PC-3 (cell line): ENCODE data around the gene SLC16A9. TPM values are rescaled to one million over a fixed set of nuclear protein-coding genes. Genes with fewer than 3 reads are reported as not detected.

Experiments used
- ATAC-seq: fragments of 200-7000 bp; cut with Tn5 transposase; 2 replicates; pipeline ENCODE4 v1.9.1; 2020; ENCODE audit warnings: mild to moderate bottlenecking, moderate library complexity
- BruUV-seq: library from RNA; stranded (reverse); fragments of 400-500 nt; replicated peaks from 2 replicates; lab custom pipeline; 2021; lab: Mats Ljungman, UMichigan
- CTCF ChIA-PET: fragments of 300-600 bp; sonication (Branson Sonifier 250); formaldehyde crosslinking; loops from one replicate; lab custom pipeline; 2022; ENCODE audit warnings: antibody characterized with exemption; lab: Charles Lee
- POLR2A ChIA-PET: fragments of 300-600 bp; sonication (Branson Sonifier 250); formaldehyde crosslinking; loops from one replicate; lab custom pipeline; 2022; ENCODE audit warnings: antibody characterized with exemption; ENCODE audit not compliant: unreplicated experiment; lab: Charles Lee
- DNase-seq: peaks from one replicate; pipeline ENCODE4 v3.0.0-alpha.2; 2015
- H2AFZ ChIP-seq: fragments of 300-600 bp; sonication (generic); 2 replicates; pipeline ENCODE4 v1.6.0; 2016; ENCODE audit warnings: antibody characterized with exemption, low read length
- H3F3A ChIP-seq: fragments of 300-600 bp; sonication (generic); one replicate; pipeline ENCODE4 v1.6.0; 2017; ENCODE audit warnings: antibody characterized with exemption, low read length, control low read depth, mild to moderate bottlenecking; ENCODE audit not compliant: unreplicated experiment
- H3K27ac ChIP-seq: fragments of 300-600 bp; sonication (generic); 2 replicates; pipeline ENCODE4 v1.5.1; 2016; ENCODE audit warnings: mild to moderate bottlenecking, low read length
- H3K27me3 ChIP-seq: fragments of 300-600 bp; sonication (generic); 2 replicates; pipeline ENCODE4 v1.6.1; 2016; ENCODE audit warnings: low read length, mixed read lengths
- H3K36me3 ChIP-seq: fragments of 300-600 bp; sonication (generic); 2 replicates; pipeline ENCODE4 v1.6.1; 2016; ENCODE audit warnings: low read depth, mixed run types, low read length, mixed read lengths
- H3K4me1 ChIP-seq: fragments of 300-600 bp; sonication (generic); 2 replicates; pipeline ENCODE4 v1.5.1; 2016; ENCODE audit warnings: low read length; ENCODE audit not compliant: insufficient read depth
- H3K4me2 ChIP-seq: fragments of 300-600 bp; sonication (generic); 2 replicates; pipeline ENCODE4 v1.6.0; 2016; ENCODE audit warnings: low read length
- H3K4me3 ChIP-seq: fragments of 300-600 bp; sonication (generic); 2 replicates; pipeline ENCODE4 v1.5.1; 2016; ENCODE audit warnings: mild to moderate bottlenecking, low read length, mixed read lengths
- H3K79me2 ChIP-seq: fragments of 300-600 bp; sonication (generic); 2 replicates; pipeline ENCODE4 v1.6.1; 2017; ENCODE audit warnings: low read length, mixed read lengths
- H3K9ac ChIP-seq: fragments of 300-600 bp; sonication (generic); 2 replicates; pipeline ENCODE4 v1.6.0; 2016; ENCODE audit warnings: mild to moderate bottlenecking, low read length
- H3K9me2 ChIP-seq: fragments of 300-600 bp; sonication (generic); replicated peaks from 2 replicates; pipeline ENCODE4 v1.6.1; 2016; ENCODE audit warnings: mixed run types, low read length, mixed read lengths
- H3K9me3 ChIP-seq: fragments of 300-600 bp; sonication (generic); 2 replicates; pipeline ENCODE4 v1.6.1; 2016; ENCODE audit warnings: low read length, mixed read lengths
- H4K20me1 ChIP-seq: fragments of 300-600 bp; sonication (generic); 2 replicates; pipeline ENCODE4 v1.6.1; 2016; ENCODE audit warnings: low read length, mixed read lengths
- EZH2 ChIP-seq: fragments of 300-600 bp; sonication (generic); IDR thresholded peaks from one replicate; pipeline ENCODE4 v1.6.1; 2017; ENCODE audit warnings: antibody characterized with exemption, mild to moderate bottlenecking, low read length; ENCODE audit not compliant: unreplicated experiment
- EZH2phosphoT487 ChIP-seq: fragments of 300-600 bp; sonication (generic); IDR thresholded peaks from 2 replicates; pipeline ENCODE4 v1.6.1; 2018; ENCODE audit warnings: mild to moderate bottlenecking, antibody characterized with exemption, low read length, borderline replicate concordance
- intact Hi-C: fragments of 100-400 bp; cut with micrococcal nuclease; formaldehyde crosslinking; loops from 2 replicates; pipeline ENCODE4 v1.9.0; 2023
- total RNA-seq: library from RNA; depleted of rRNA; stranded (reverse); fragments of >200 nt; gene quantifications from 2 replicates; pipeline ENCODE4 v1.2.3, GENCODE V29; 2014
- TF ChIP-seq, protein P1 (sequence below): fragments of 300-600 bp; sonication (generic); conservative IDR thresholded peaks from 2 replicates; pipeline ENCODE4 v1.5.1; 2017; ENCODE audit warnings: antibody characterized with exemption, low read depth, mild to moderate bottlenecking, low read length

The SLC16A9 gene
- total RNA-seq, 1 experiment from 2014 or later, result 17.4 TPM

- ChIA-PET CTCF (no interaction called here), POLR2A (no interaction called here)
- Histone ChIP-seq H3K27me3 (no peaks in the 10 kb centered on the region), H3K9ac (no peak overlapping the region), H3K9me3 (no peaks in the 10 kb centered on the region), H4K20me1 (no peaks in the 10 kb centered on the region), H3K36me3 (0 out of 2 replicates have a peak, but pooled peaks cover 6% of the 10 kb centered on the region), H3F3A (no peaks in the 10 kb centered on the region), H3K4me2 (0 out of 2 replicates have a peak overlapping the region, but pooled peaks have one; percentile 20), H3K9me2 (no peaks in the 10 kb centered on the region), H3K4me1 (peaks cover 16% of the 10 kb centered on the region), H3K79me2 (no peaks in the 10 kb centered on the region), H3K4me3 (no peak overlapping the region), H3K27ac (peak overlapping the region; percentile 6; the same call in 1 of the 2 replicates), H2AFZ (no peak overlapping the region)
- intact Hi-C loops, result loop anchor here (1.0 to 2.0 kb wide), 2 partner anchors 19 to 47 kb away; no protein-coding TSS in a partner anchor
- no TSS peak for BruUV-seq
- TF ChIP-seq EZH2phosphoT487 (no peak), EZH2 (no peak)
- TF ChIP-seq, protein P1, sequence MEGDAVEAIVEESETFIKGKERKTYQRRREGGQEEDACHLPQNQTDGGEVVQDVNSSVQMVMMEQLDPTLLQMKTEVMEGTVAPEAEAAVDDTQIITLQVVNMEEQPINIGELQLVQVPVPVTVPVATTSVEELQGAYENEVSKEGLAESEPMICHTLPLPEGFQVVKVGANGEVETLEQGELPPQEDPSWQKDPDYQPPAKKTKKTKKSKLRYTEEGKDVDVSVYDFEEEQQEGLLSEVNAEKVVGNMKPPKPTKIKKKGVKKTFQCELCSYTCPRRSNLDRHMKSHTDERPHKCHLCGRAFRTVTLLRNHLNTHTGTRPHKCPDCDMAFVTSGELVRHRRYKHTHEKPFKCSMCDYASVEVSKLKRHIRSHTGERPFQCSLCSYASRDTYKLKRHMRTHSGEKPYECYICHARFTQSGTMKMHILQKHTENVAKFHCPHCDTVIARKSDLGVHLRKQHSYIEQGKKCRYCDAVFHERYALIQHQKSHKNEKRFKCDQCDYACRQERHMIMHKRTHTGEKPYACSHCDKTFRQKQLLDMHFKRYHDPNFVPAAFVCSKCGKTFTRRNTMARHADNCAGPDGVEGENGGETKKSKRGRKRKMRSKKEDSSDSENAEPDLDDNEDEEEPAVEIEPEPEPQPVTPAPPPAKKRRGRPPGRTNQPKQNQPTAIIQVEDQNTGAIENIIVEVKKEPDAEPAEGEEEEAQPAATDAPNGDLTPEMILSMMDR, result no peak
- ATAC-seq, result peak; percentile 94
- peak; percentile 62 for DNase-seq
Observed at GRCh38 chr10:59655309-59655708, 54.3 kb downstream of the SLC16A9 start.

- H3K9me3 ChIP-seq, result no peaks in the 10 kb centered on the region
- no peak overlapping the region for H2AFZ ChIP-seq
- no peaks in the 10 kb centered on the region for H3K27me3 ChIP-seq
- ATAC-seq (no peak), DNase-seq (no peak)
- no peaks in the 10 kb centered on the region for H3K79me2 ChIP-seq
- H3K27ac ChIP-seq, result no peak overlapping the region
- no peak for TF ChIP-seq EZH2phosphoT487
- H3K36me3 ChIP-seq, result 0 out of 2 replicates have a peak, but pooled peaks cover 6% of the 10 kb centered on the region
- H3K9me2 ChIP-seq, result no peaks in the 10 kb centered on the region
- no TSS peak for BruUV-seq
- intact Hi-C loops, result loop anchor here (2.0 kb wide), 1 partner anchor 21 kb away; no protein-coding TSS in a partner anchor
- ChIA-PET CTCF (no interaction called here), POLR2A (no interaction called here)
- no peak overlapping the region for H3K9ac ChIP-seq
- H3K4me1 ChIP-seq, result peaks cover 16% of the 10 kb centered on the region
- H3K4me3 ChIP-seq, result no peak overlapping the region
- no peaks in the 10 kb centered on the region for H4K20me1 ChIP-seq
- no peak overlapping the region for H3K4me2 ChIP-seq
- H3F3A ChIP-seq, result no peaks in the 10 kb centered on the region
Observed at GRCh38 chr10:59654007-59654406, 55.6 kb downstream of the SLC16A9 start.

DNA sequence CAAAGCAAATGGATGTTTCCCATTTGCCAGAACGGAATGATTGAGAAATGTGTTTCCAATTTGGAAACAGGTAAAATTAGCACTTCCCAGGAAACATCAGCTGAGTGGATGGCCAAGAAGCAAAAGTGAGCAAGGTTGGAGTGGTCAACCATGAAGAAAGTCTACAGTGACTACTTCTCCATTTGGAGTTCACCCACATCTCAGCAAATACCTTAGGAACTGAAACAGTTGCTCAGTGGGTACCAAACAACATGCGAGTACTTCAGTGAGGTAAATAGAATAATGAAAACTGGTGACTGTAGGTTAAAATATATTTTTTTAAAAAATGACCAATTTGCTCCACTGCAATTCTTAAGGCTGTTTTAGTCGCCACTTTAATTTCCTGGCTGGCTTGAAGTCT, 57.7 kb downstream of the SLC16A9 start:
- H3F3A ChIP-seq, result no peaks in the 10 kb centered on the region
- H3K4me2 ChIP-seq, result no peak overlapping the region
- H3K4me1 ChIP-seq, result peaks cover 8% of the 10 kb centered on the region
- H3K9me3 ChIP-seq, result no peaks in the 10 kb centered on the region
- no peaks in the 10 kb centered on the region for H3K79me2 ChIP-seq
- H3K9me2 ChIP-seq, result no peaks in the 10 kb centered on the region
- no peak overlapping the region for H2AFZ ChIP-seq
- no peak for DNase-seq
- CTCF ChIA-PET, result no interaction called here
- ATAC-seq, result no peak
- H4K20me1 ChIP-seq, result no peaks in the 10 kb centered on the region
- no peaks in the 10 kb centered on the region for H3K27me3 ChIP-seq
- H3K36me3 ChIP-seq, result 0 out of 2 replicates have a peak, but pooled peaks cover 3% of the 10 kb centered on the region
- POLR2A ChIA-PET, result no interaction called here
- H3K27ac ChIP-seq, result no peak overlapping the region
- H3K4me3 ChIP-seq, result no peak overlapping the region
- H3K9ac ChIP-seq, result no peak overlapping the region
- no peak for TF ChIP-seq EZH2phosphoT487
- no peak for TF ChIP-seq EZH2
- TF ChIP-seq, protein P1, result no peak
- no TSS peak for BruUV-seq
- intact Hi-C loops, result no loop called here
